GM19452 (cell line): ENCODE measurements around the gene GABBR2.
"Not testable (repeated sequence)": the region's sequence is repeated elsewhere in the genome, so short reads cannot be mapped to it uniquely, and the experiment has no call there.

Experiments used
- ATAC-seq: cut with Tn5 transposase; IDR thresholded peaks from one replicate; pipeline ENCODE4 v1.9.1; 2021; ENCODE audit not compliant: unreplicated experiment

GABBR2 gene

GRCh38 chr9:98485706-98486105 is 223.0 kb downstream of the GABBR2 start:
- no peak for ATAC-seq

- no peak for ATAC-seq
These were observed 224.6 kb downstream of the GABBR2 start for GRCh38 chr9:98484162-98484561.

GRCh38 chr9:98482226-98482625 is 226.5 kb downstream of the GABBR2 start:
- no peak for ATAC-seq

GRCh38 chr9:98481676-98482075 is 227.1 kb downstream of the GABBR2 start:
- no peak for ATAC-seq

- ATAC-seq = no peak
These were observed 228.5 kb downstream of the GABBR2 start for GRCh38 chr9:98479967-98480847.

GRCh38 chr9:98479449-98479848 is 229.3 kb downstream of the GABBR2 start:
- no peak for ATAC-seq

GRCh38 chr9:98477884-98478283 is 230.9 kb downstream of the GABBR2 start:
- ATAC-seq = no peak

- no peak for ATAC-seq
These were observed 236.5 kb downstream of the GABBR2 start for GRCh38 chr9:98472216-98472615.

- no peak for ATAC-seq
These were observed 237.6 kb downstream of the GABBR2 start for GRCh38 chr9:98471185-98471584.

GRCh38 chr9:98468567-98469239 is 240.0 kb downstream of the GABBR2 start:
- ATAC-seq = no peak

- ATAC-seq = no peak
These were observed 242.9 kb downstream of the GABBR2 start for GRCh38 chr9:98465799-98466198.

GRCh38 chr9:98464156-98464690 is 244.5 kb downstream of the GABBR2 start:
- not testable (repeated sequence) for ATAC-seq

GRCh38 chr9:98462310-98462709 is 246.4 kb downstream of the GABBR2 start:
- no peak for ATAC-seq

GRCh38 chr9:98460704-98461103 is 248.0 kb downstream of the GABBR2 start:
- no peak for ATAC-seq

GRCh38 chr9:98457726-98458370 is 250.9 kb downstream of the GABBR2 start:
- no peak for ATAC-seq

GRCh38 chr9:98456156-98456613 is 252.6 kb downstream of the GABBR2 start:
- ATAC-seq = no peak

GRCh38 chr9:98455256-98456155 is 253.2 kb downstream of the GABBR2 start:
- ATAC-seq = no peak

- no peak for ATAC-seq
These were observed 255.0 kb downstream of the GABBR2 start for GRCh38 chr9:98453589-98454311.

- no peak for ATAC-seq
These were observed 257.2 kb downstream of the GABBR2 start for GRCh38 chr9:98451576-98451975.

GRCh38 chr9:98450496-98450895 is 258.2 kb downstream of the GABBR2 start:
- ATAC-seq = no peak
